Central memory CD4-positive, alpha-beta T cell (primary cell): ENCODE results near the gene NSMCE3.
A peak's percentile ranks its signal among the peaks of the same experiment; 100 is the strongest.
"Not testable (repeated sequence)": the region's sequence is repeated elsewhere in the genome, so short reads cannot be mapped to it uniquely, and the experiment has no call there.

Experiments used
- DNase-seq: peaks from one replicate; pipeline ENCODE4 v3.0.0; 2022

The NSMCE3 gene

GRCh38 chr15:29270169-29270955 lies 740 bp upstream of the NSMCE3 start:
- peak; percentile 77 for DNase-seq

GRCh38 chr15:29268706-29269484 lies 727 bp downstream of the NSMCE3 start:
- peak; percentile 64 for DNase-seq

- DNase-seq = no peak
These were observed 3.5 kb downstream of the NSMCE3 start for GRCh38 chr15:29266052-29266582.

GRCh38 chr15:29263289-29263688 lies 6.3 kb downstream of the NSMCE3 start:
- no peak for DNase-seq

GRCh38 chr15:29262738-29263137 lies 6.9 kb downstream of the NSMCE3 start:
- no peak for DNase-seq

- no peak for DNase-seq
These were observed 8.7 kb downstream of the NSMCE3 start for GRCh38 chr15:29260896-29261295.

GRCh38 chr15:29259233-29259632 lies 10.4 kb downstream of the NSMCE3 start:
- no peak for DNase-seq

- no peak for DNase-seq
These were observed 17.4 kb downstream of the NSMCE3 start for GRCh38 chr15:29252234-29252633.

- no peak for DNase-seq
These were observed 25.1 kb downstream of the NSMCE3 start for GRCh38 chr15:29244544-29244943.

- no peak for DNase-seq
These were observed 25.5 kb downstream of the NSMCE3 start for GRCh38 chr15:29244123-29244522.

- no peak for DNase-seq
These were observed 27.0 kb downstream of the NSMCE3 start for GRCh38 chr15:29242456-29243242.

GRCh38 chr15:29241207-29241606 lies 28.4 kb downstream of the NSMCE3 start:
- DNase-seq = no peak

GRCh38 chr15:29239395-29239794 lies 30.2 kb downstream of the NSMCE3 start:
- no peak for DNase-seq

GRCh38 chr15:29233566-29233965 lies 36.1 kb downstream of the NSMCE3 start:
- no peak for DNase-seq

GRCh38 chr15:29226436-29227208 lies 43.0 kb downstream of the NSMCE3 start:
- DNase-seq = no peak

- no peak for DNase-seq
These were observed 43.9 kb downstream of the NSMCE3 start for GRCh38 chr15:29225534-29226234.

GRCh38 chr15:29224987-29225363 lies 44.6 kb downstream of the NSMCE3 start:
- DNase-seq = not testable (repeated sequence)

- DNase-seq = not testable (repeated sequence)
These were observed 45.2 kb downstream of the NSMCE3 start for GRCh38 chr15:29224235-29224986.

- no peak for DNase-seq
These were observed 46.0 kb downstream of the NSMCE3 start for GRCh38 chr15:29223640-29224039.

- DNase-seq = no peak
These were observed 47.3 kb downstream of the NSMCE3 start for GRCh38 chr15:29222129-29222853.
